GM13977 (cell line): ENCODE results near the gene VPS41.

Experiments
- DNase-seq: peaks from one replicate; pipeline ENCODE4 v3.0.0; 2012; ENCODE audit warnings: low spot score
- in situ Hi-C: fragments of 300-500 bp; cut with MboI; formaldehyde crosslinking; loops from one replicate; pipeline ENCODE4 v1.12.0; 2022; ENCODE audit warnings: low sequenced_read_pairs, low pct_unique_long_range_greater_than_20kb, mixed read lengths, inconsistent platforms; ENCODE audit not compliant: unreplicated experiment
- TF ChIP-seq, protein P1 (sequence below): IDR thresholded peaks from 2 replicates; pipeline ENCODE4 v1.5.1; 2012; ENCODE audit warnings: mild to moderate bottlenecking, control low read depth; ENCODE audit not compliant: insufficient read depth; ENCODE audit errors: extremely low read depth, missing control alignments

Gene VPS41

DNA sequence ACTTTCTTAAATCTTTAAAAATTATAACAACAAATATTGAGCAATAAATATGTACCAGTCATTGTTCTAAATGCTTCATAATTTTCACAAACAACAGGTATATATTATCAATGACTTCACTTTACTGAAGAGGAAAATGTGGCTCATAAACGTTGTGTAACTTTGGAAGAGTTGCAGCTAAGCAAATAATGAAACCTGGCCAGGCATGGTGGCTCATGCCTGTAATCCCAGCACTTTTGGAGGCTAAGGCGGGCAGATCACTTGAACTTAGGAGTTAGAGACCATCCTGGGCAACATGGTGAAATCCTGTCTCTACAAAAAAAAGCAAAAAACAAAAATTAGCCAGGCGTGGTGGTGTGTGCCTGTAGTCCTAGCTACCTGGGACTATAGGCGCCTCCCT is 205.9 kb downstream of the VPS41 start:
- DNase-seq = no peak
- in situ Hi-C loops = no loop called here
- TF ChIP-seq, protein P1, sequence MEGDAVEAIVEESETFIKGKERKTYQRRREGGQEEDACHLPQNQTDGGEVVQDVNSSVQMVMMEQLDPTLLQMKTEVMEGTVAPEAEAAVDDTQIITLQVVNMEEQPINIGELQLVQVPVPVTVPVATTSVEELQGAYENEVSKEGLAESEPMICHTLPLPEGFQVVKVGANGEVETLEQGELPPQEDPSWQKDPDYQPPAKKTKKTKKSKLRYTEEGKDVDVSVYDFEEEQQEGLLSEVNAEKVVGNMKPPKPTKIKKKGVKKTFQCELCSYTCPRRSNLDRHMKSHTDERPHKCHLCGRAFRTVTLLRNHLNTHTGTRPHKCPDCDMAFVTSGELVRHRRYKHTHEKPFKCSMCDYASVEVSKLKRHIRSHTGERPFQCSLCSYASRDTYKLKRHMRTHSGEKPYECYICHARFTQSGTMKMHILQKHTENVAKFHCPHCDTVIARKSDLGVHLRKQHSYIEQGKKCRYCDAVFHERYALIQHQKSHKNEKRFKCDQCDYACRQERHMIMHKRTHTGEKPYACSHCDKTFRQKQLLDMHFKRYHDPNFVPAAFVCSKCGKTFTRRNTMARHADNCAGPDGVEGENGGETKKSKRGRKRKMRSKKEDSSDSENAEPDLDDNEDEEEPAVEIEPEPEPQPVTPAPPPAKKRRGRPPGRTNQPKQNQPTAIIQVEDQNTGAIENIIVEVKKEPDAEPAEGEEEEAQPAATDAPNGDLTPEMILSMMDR = no peak

GRCh38 chr7:38702002-38702535 is 206.9 kb downstream of the VPS41 start:
- no peak for DNase-seq
- TF ChIP-seq, protein P1 = no peak
- in situ Hi-C loops = no loop called here

DNA sequence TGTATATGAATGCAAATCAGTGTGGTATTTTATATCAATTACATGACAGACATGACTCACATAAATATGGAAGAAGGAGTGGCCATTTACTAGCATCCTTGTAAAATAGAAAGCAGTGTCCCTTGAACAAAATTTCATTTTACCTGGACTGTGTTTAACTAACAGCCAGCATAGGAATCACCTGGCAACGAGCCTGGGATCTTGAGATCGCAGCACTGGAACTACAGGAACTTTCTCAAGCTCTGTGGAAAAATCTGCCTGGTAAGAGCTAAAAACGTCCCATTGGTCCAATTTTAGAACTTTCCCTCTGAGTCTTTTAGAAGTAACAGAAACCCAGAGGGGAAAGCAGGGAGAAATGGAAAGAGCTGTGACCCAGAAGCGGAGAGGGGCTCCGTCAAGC is 208.9 kb downstream of the VPS41 start:
- TF ChIP-seq, protein P1 = no peak
- DNase-seq = no peak
- in situ Hi-C loops = no loop called here

DNA sequence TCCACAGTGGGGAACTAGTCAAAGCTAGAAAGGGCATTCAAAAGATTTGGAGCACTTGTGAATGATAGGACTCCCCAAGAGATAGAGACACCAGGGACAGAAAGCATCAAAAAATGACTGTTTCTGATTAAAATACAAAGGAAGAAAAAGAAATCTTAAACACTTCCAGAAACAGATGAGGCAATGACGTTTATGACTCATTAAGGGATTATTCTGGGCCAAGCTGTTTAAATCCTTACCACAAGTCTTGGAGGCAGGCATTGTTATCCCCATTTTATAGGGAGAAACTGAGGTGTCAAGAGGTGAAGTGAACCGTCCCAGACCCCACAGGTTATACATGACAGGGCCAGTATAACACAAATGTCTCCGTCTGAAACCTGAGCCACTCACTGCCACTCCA is 209.5 kb downstream of the VPS41 start:
- TF ChIP-seq, protein P1 = no peak
- DNase-seq = no peak
- in situ Hi-C loops = no loop called here

- in situ Hi-C loops = no loop called here
- TF ChIP-seq, protein P1 = no peak
- DNase-seq = no peak
These were observed 214.7 kb downstream of the VPS41 start for GRCh38 chr7:38694326-38694725.

DNA sequence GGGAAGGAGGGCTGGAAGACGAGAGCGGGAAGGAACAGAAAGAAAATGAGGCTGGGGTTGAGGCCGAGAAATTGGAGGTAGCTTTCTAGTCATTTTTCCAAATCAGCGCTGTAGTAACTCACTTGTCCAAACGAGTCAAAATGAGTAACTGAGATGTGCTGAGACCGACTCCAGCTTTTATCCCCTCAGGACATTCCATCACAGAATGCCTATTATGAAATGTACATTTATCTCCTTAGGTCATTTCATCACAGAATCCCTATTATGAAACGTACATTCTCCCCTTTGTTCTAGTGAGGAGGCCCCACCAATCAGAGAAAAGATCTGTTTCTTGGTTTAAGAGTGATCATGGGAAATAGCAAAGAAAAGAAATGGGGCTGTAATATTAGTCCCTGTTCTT is 222.1 kb downstream of the VPS41 start:
- in situ Hi-C loops = no loop called here
- TF ChIP-seq, protein P1 = no peak
- no peak for DNase-seq

DNA sequence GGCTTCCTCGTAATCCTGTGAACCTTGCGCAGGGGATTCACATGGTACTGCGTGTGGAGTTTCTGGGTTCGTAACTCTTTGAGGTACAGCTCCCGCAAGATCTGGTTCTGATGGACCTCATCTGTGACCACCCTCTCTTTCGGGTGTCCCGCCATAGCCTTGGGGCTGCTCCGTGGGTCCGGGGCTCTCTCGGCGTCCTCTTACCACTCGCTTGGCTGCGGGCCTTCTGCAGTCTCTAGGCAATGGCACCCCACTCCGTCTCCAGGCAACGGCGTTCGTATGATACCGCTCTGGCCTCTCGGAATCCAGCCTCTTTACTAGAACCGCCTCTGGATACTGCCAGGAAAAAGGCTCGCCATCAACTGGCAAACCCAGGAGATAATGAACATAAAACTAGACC is 223.1 kb downstream of the VPS41 start:
- in situ Hi-C loops = no loop called here
- TF ChIP-seq, protein P1 = no peak

More for the DNA sequence above, 223.1 kb downstream of the VPS41 start:
- no peak for DNase-seq
